Effector memory CD4-positive, alpha-beta T cell (primary cell): ENCODE results near the gene JADE2.

Experiments
- DNase-seq, 3 donors: peaks; one replicate each; pipeline ENCODE4 v3.0.0-alpha.2; 2020
- H3K27ac ChIP-seq: 2 replicates; pipeline ENCODE4 v1.7.0; 2013; ENCODE audit warnings: mild to moderate bottlenecking, low read length, moderate library complexity; ENCODE audit not compliant: insufficient read depth, poor library complexity, severe bottlenecking
- H3K27me3 ChIP-seq: replicated peaks from 2 replicates; pipeline ENCODE4 v1.7.0; 2013; ENCODE audit warnings: mild to moderate bottlenecking, low read length; ENCODE audit not compliant: insufficient read depth, control insufficient read depth, poor library complexity, severe bottlenecking
- H3K36me3 ChIP-seq: 2 replicates; pipeline ENCODE4 v1.7.0; 2013; ENCODE audit warnings: mild to moderate bottlenecking, low read length, moderate library complexity; ENCODE audit not compliant: control insufficient read depth, insufficient read depth
- H3K4me1 ChIP-seq: 2 replicates; pipeline ENCODE4 v1.7.0; 2013; ENCODE audit warnings: low read length, mild to moderate bottlenecking; ENCODE audit not compliant: control insufficient read depth, insufficient read depth, poor library complexity, severe bottlenecking
- H3K4me3 ChIP-seq: 2 replicates; pipeline ENCODE4 v1.7.0; 2013; ENCODE audit warnings: low read length, low read depth, mild to moderate bottlenecking; ENCODE audit not compliant: insufficient read depth, poor library complexity, severe bottlenecking
- H3K9me3 ChIP-seq: 2 replicates; pipeline ENCODE4 v1.7.0; 2013; ENCODE audit warnings: mild to moderate bottlenecking, low read length, moderate library complexity; ENCODE audit not compliant: control insufficient read depth

JADE2 gene

GRCh38 chr5:134604908-134605307, 79.4 kb downstream of the JADE2 start:
- no peaks in the 10 kb centered on the region for H3K4me1 ChIP-seq
- H3K4me3 ChIP-seq: no peak overlapping the region
- peaks cover 41% of the 10 kb centered on the region for H3K36me3 ChIP-seq
- no peak overlapping the region for H3K27ac ChIP-seq
- H3K27me3 ChIP-seq: no peaks in the 10 kb centered on the region
- H3K9me3 ChIP-seq: no peaks in the 10 kb centered on the region
- DNase-seq: no peak

- no peak for DNase-seq
- H3K27ac ChIP-seq: no peak overlapping the region
- H3K27me3 ChIP-seq: no peaks in the 10 kb centered on the region
- no peaks in the 10 kb centered on the region for H3K9me3 ChIP-seq
- H3K36me3 ChIP-seq: peaks cover 51% of the 10 kb centered on the region
- no peaks in the 10 kb centered on the region for H3K4me1 ChIP-seq
- H3K4me3 ChIP-seq: no peak overlapping the region
Observed at GRCh38 chr5:134606726-134607125, 81.3 kb downstream of the JADE2 start.

- H3K27me3 ChIP-seq: no peaks in the 10 kb centered on the region
- DNase-seq: no peak
- H3K4me3 ChIP-seq: no peak overlapping the region
- H3K27ac ChIP-seq: no peak overlapping the region
- no peaks in the 10 kb centered on the region for H3K4me1 ChIP-seq
- H3K36me3 ChIP-seq: peaks cover 60% of the 10 kb centered on the region
- H3K9me3 ChIP-seq: no peaks in the 10 kb centered on the region
Observed at GRCh38 chr5:134608555-134608954, 83.1 kb downstream of the JADE2 start.

- Histone ChIP-seq H3K9me3 (no peaks in the 10 kb centered on the region), H3K36me3 (peaks cover 67% of the 10 kb centered on the region), H3K4me1 (no peaks in the 10 kb centered on the region), H3K27me3 (no peaks in the 10 kb centered on the region), H3K27ac (no peak overlapping the region), H3K4me3 (no peak overlapping the region)
- DNase-seq: no peak
Observed at GRCh38 chr5:134609232-134609851, 83.9 kb downstream of the JADE2 start.

GRCh38 chr5:134610725-134611124, 85.3 kb downstream of the JADE2 start:
- no peak for DNase-seq
- Histone ChIP-seq H3K4me1 (no peaks in the 10 kb centered on the region), H3K9me3 (no peaks in the 10 kb centered on the region), H3K4me3 (no peak overlapping the region), H3K27ac (no peak overlapping the region), H3K36me3 (peaks cover 66% of the 10 kb centered on the region), H3K27me3 (no peaks in the 10 kb centered on the region)

GRCh38 chr5:134611515-134611914, 86.0 kb downstream of the JADE2 start:
- Histone ChIP-seq H3K27me3 (no peaks in the 10 kb centered on the region), H3K4me3 (no peak overlapping the region), H3K27ac (no peak overlapping the region), H3K9me3 (no peaks in the 10 kb centered on the region), H3K36me3 (peaks cover 59% of the 10 kb centered on the region), H3K4me1 (no peaks in the 10 kb centered on the region)
- no peak for DNase-seq

- DNase-seq: no peak
- peaks cover 49% of the 10 kb centered on the region for H3K36me3 ChIP-seq
- no peak overlapping the region for H3K27ac ChIP-seq
- no peaks in the 10 kb centered on the region for H3K27me3 ChIP-seq
- no peak overlapping the region for H3K4me3 ChIP-seq
- no peaks in the 10 kb centered on the region for H3K9me3 ChIP-seq
- H3K4me1 ChIP-seq: no peaks in the 10 kb centered on the region
Observed at GRCh38 chr5:134614450-134615085, 89.1 kb downstream of the JADE2 start.

- peaks cover 38% of the 10 kb centered on the region for H3K36me3 ChIP-seq
- no peak for DNase-seq
- H3K27ac ChIP-seq: no peak overlapping the region
- H3K9me3 ChIP-seq: no peaks in the 10 kb centered on the region
- H3K4me3 ChIP-seq: no peak overlapping the region
- H3K27me3 ChIP-seq: no peaks in the 10 kb centered on the region
- H3K4me1 ChIP-seq: no peaks in the 10 kb centered on the region
Observed at GRCh38 chr5:134620634-134621033, 95.2 kb downstream of the JADE2 start.

GRCh38 chr5:134625559-134625958, 100.1 kb downstream of the JADE2 start:
- no peak for DNase-seq

GRCh38 chr5:134626369-134627014, 101.0 kb downstream of the JADE2 start:
- Histone ChIP-seq H3K9me3 (no peaks in the 10 kb centered on the region), H3K27ac (no peak overlapping the region), H3K36me3 (peaks cover 11% of the 10 kb centered on the region), H3K4me1 (peaks cover 4% of the 10 kb centered on the region), H3K27me3 (no peaks in the 10 kb centered on the region), H3K4me3 (no peak overlapping the region)
- no peak for DNase-seq

More at GRCh38 chr5:134625559-134625958, 100.1 kb downstream of the JADE2 start:
- no peaks in the 10 kb centered on the region for H3K9me3 ChIP-seq
- H3K27ac ChIP-seq: no peak overlapping the region
- no peaks in the 10 kb centered on the region for H3K4me1 ChIP-seq
- H3K27me3 ChIP-seq: no peaks in the 10 kb centered on the region
- peaks cover 15% of the 10 kb centered on the region for H3K36me3 ChIP-seq
- no peak overlapping the region for H3K4me3 ChIP-seq
